Measurements from ENCODE around the gene PES1. TPM values are rescaled to one million over a fixed set of nuclear protein-coding genes. Genes with fewer than 3 reads are reported as not detected.

Gene PES1
- total and polyA plus RNA-seq, 2 of the 13 experiments (the other 11 are each of a cell fraction or from before 2014, with no cell fraction given) = 65.1 to 94.7 TPM

DNA sequence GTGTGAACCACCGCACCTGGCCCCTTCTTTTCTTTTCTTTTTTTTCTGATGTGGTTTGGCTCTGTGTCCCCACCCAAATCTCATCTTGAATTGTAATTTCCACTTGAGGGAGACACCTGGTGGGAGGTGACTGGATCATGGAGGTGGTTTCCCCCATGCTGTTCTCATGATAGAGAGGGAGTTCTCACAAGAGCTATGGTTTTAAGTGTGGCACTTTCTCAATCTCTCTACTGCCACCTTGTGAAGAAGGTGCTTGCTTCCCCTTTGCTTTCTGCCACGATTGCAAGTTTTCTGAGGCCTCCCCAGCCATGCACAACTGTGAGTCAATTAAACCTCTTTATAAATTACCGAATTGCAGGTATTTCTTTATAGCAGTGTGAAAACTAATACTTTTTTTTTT lies 10.3 kb upstream of the PES1 start:
- no peaks in the 10 kb centered on the region for H3K9me3 ChIP-seq (ENCODE audit: low read length)
- H3K4me3 ChIP-seq (replicated peaks in 1 of 3; ENCODE audit: insufficient read depth in 1 of 3, low read depth in 2 of 3, low read length in 3 of 3) = no peak overlapping the region
- H4K20me1 ChIP-seq (ENCODE audit: insufficient read depth, low read length) = no peaks in the 10 kb centered on the region
- ChIA-PET CTCF (ENCODE audit: low intra/inter-chr PET ratio, low total read pairs) (no interaction called here), POLR2A (interaction anchor here (0.6 kb wide), 1 partner anchor 1008 kb away, joined by 3 read pairs; no protein-coding TSS in a partner anchor)
- intact Hi-C loops (cut with micrococcal nuclease; ENCODE audit: unreplicated experiment) = loop anchor here (2.0 kb wide), 1 partner anchor 157 kb away; no protein-coding TSS in a partner anchor
- WGBS (ENCODE audit: low lambda C conversion rate) = 32% methylated on average over 3 of the region's 3 CpGs
- ATAC-seq (no peak), DNase-seq (ENCODE audit: low spot score) (peak; percentile 47), FAIRE-seq (peak; percentile 80)
- in situ Hi-C loops (cut with HindIII; ENCODE audit: extremely low pct_ligation_motif_present, low pct_unique_long_range_greater_than_20kb) = no loop called here
- H2AFZ ChIP-seq (ENCODE audit: low read length) = no peak overlapping the region
- H3K9ac ChIP-seq (ENCODE audit: insufficient read depth, low read depth, low read length) = no peak overlapping the region
- no peaks in the 10 kb centered on the region for H3K36me3 ChIP-seq (replicated peaks in 1 of 2; ENCODE audit: control insufficient read depth in 1 of 2, insufficient read depth in 2 of 2, low read length in 2 of 2)
- H3K27ac ChIP-seq (ENCODE audit: extremely low read length, insufficient read depth, low read length) = no peak overlapping the region
- no peak overlapping the region for H3K4me2 ChIP-seq (ENCODE audit: low read depth, low read length)
- peaks cover 0 to 3% of the 10 kb centered on the region in 2 experiments; a peak in 1 of 5 replicates for H3K27me3 ChIP-seq (ENCODE audit: control insufficient read depth in 1 of 2, insufficient read depth in 2 of 2, low read length in 2 of 2)
- H3K4me1 ChIP-seq (ENCODE audit: insufficient read depth, low read length) = peaks cover 15% of the 10 kb centered on the region
- no TSS peak for BruUV-seq (replicated peaks)
- no peaks in the 10 kb centered on the region for H3K79me2 ChIP-seq (ENCODE audit: insufficient read depth, low read length)
- TF ChIP-seq, protein P1, sequence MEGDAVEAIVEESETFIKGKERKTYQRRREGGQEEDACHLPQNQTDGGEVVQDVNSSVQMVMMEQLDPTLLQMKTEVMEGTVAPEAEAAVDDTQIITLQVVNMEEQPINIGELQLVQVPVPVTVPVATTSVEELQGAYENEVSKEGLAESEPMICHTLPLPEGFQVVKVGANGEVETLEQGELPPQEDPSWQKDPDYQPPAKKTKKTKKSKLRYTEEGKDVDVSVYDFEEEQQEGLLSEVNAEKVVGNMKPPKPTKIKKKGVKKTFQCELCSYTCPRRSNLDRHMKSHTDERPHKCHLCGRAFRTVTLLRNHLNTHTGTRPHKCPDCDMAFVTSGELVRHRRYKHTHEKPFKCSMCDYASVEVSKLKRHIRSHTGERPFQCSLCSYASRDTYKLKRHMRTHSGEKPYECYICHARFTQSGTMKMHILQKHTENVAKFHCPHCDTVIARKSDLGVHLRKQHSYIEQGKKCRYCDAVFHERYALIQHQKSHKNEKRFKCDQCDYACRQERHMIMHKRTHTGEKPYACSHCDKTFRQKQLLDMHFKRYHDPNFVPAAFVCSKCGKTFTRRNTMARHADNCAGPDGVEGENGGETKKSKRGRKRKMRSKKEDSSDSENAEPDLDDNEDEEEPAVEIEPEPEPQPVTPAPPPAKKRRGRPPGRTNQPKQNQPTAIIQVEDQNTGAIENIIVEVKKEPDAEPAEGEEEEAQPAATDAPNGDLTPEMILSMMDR (CRISPR knock-in tag; IDR thresholded peaks at IDR 0.05) = peak; percentile 64
- TF ChIP-seq TCF7L2 (IDR thresholded peaks at IDR 0.05; ENCODE audit: low read depth, low read length) = no peak
- no peak for TF ChIP-seq DRAP1 (CRISPR knock-in tag; IDR thresholded peaks at IDR 0.05)
- no peak for TF ChIP-seq CCDC6 (CRISPR knock-in tag; IDR thresholded peaks at IDR 0.05)
- TF ChIP-seq STAG1 (CRISPR knock-in tag; IDR thresholded peaks at IDR 0.05) = peak; percentile 68
- peak; percentile 16 to 33; a peak in 1 of 4 replicates for TF ChIP-seq MAFK (conservative IDR thresholded peaks at IDR 0.05 in 1 of 2, IDR thresholded peaks at IDR 0.05 in 1 of 2; ENCODE audit: low read length in 2 of 2)
- TF ChIP-seq ZNF143 (CRISPR knock-in tag; IDR thresholded peaks at IDR 0.05) = no peak
- no peak for TF ChIP-seq JARID2 (CRISPR knock-in tag; IDR thresholded peaks at IDR 0.05; ENCODE audit: insufficient replicate concordance)
- TF ChIP-seq ZNF18 (CRISPR knock-in tag; IDR thresholded peaks at IDR 0.05; ENCODE audit: insufficient replicate concordance) = no peak
- TF ChIP-seq MAFF (IDR thresholded peaks at IDR 0.05; ENCODE audit: low read depth, low read length) = peak; percentile 33; the same call in 1 of the 2 replicates
- no peak for TF ChIP-seq ZNF20 (CRISPR knock-in tag; IDR thresholded peaks at IDR 0.05)
- TF ChIP-seq ZNF713 (CRISPR knock-in tag; IDR thresholded peaks at IDR 0.05) = no peak
- TF ChIP-seq SMC3 (IDR thresholded peaks at IDR 0.05; ENCODE audit: low read length) = peak; percentile 55; the same call in 1 of the 2 replicates
- no peak for TF ChIP-seq NAIF1 (CRISPR knock-in tag; IDR thresholded peaks at IDR 0.05; ENCODE audit: borderline replicate concordance)
- TF ChIP-seq, protein P2, sequence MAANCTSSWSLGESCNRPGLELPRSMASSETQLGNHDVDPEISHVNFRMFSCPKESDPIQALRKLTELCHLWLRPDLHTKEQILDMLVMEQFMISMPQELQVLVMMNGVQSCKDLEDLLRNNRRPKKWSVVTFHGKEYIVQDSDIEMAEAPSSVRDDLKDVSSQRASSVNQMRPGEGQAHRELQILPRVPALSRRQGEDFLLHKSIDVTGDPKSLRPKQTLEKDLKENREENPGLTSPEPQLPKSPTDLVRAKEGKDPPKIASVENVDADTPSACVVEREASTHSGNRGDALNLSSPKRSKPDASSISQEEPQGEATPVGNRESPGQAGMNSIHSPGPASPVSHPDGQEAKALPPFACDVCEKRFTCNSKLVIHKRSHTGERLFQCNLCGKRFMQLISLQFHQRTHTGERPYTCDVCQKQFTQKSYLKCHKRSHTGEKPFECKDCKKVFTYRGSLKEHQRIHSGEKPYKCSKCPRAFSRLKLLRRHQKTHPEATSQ (CRISPR knock-in tag; IDR thresholded peaks at IDR 0.05; ENCODE audit: borderline replicate concordance) = 0 out of 2 replicates have a peak, but pooled peaks have one; percentile 26
- TF ChIP-seq RFXAP (CRISPR knock-in tag; IDR thresholded peaks at IDR 0.05; ENCODE audit: borderline replicate concordance) = no peak
- TF ChIP-seq, protein P3, sequence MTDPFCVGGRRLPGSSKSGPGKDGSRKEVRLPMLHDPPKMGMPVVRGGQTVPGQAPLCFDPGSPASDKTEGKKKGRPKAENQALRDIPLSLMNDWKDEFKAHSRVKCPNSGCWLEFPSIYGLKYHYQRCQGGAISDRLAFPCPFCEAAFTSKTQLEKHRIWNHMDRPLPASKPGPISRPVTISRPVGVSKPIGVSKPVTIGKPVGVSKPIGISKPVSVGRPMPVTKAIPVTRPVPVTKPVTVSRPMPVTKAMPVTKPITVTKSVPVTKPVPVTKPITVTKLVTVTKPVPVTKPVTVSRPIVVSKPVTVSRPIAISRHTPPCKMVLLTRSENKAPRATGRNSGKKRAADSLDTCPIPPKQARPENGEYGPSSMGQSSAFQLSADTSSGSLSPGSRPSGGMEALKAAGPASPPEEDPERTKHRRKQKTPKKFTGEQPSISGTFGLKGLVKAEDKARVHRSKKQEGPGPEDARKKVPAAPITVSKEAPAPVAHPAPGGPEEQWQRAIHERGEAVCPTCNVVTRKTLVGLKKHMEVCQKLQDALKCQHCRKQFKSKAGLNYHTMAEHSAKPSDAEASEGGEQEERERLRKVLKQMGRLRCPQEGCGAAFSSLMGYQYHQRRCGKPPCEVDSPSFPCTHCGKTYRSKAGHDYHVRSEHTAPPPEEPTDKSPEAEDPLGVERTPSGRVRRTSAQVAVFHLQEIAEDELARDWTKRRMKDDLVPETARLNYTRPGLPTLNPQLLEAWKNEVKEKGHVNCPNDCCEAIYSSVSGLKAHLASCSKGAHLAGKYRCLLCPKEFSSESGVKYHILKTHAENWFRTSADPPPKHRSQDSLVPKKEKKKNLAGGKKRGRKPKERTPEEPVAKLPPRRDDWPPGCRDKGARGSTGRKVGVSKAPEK (CRISPR knock-in tag; IDR thresholded peaks at IDR 0.05; ENCODE audit: borderline replicate concordance) = no peak

Data from HepG2 (cell line).